ENCODE results near the gene TDO2.
A peak's percentile ranks its signal among the peaks of the same experiment; 100 is the strongest.
"Not testable (repeated sequence)": the region's sequence is repeated elsewhere in the genome, so short reads cannot be mapped to it uniquely, and the experiment has no call there.

TDO2 gene

GRCh38 chr4:155908187-155909139, 5.0 kb downstream of the TDO2 start:
- DNase-seq: no peak

GRCh38 chr4:155909615-155910226, 6.2 kb downstream of the TDO2 start:
- no peak for DNase-seq

GRCh38 chr4:155911905-155912304, 8.4 kb downstream of the TDO2 start:
- no peak for DNase-seq

- DNase-seq: no peak
These were observed 11.3 kb downstream of the TDO2 start for GRCh38 chr4:155914782-155915181.

- DNase-seq: no peak
These were observed 18.1 kb downstream of the TDO2 start for GRCh38 chr4:155921597-155921996.

GRCh38 chr4:155924637-155925036, 21.1 kb downstream of the TDO2 start:
- no peak for DNase-seq

- no peak for DNase-seq
These were observed 26.3 kb downstream of the TDO2 start for GRCh38 chr4:155929833-155930232.

- DNase-seq: no peak
These were observed 26.8 kb downstream of the TDO2 start for GRCh38 chr4:155930330-155930729.

- no peak for DNase-seq
These were observed 28.1 kb downstream of the TDO2 start for GRCh38 chr4:155931634-155932033.

- DNase-seq: not testable (repeated sequence)
These were observed 31.1 kb downstream of the TDO2 start for GRCh38 chr4:155934634-155935033.

GRCh38 chr4:155935389-155935986, 32.0 kb downstream of the TDO2 start:
- no peak for DNase-seq

GRCh38 chr4:155941085-155941790, 37.7 kb downstream of the TDO2 start:
- DNase-seq: no peak

- no peak for DNase-seq
These were observed 38.3 kb downstream of the TDO2 start for GRCh38 chr4:155941820-155942219.

- DNase-seq: no peak
These were observed 40.3 kb downstream of the TDO2 start for GRCh38 chr4:155943605-155944291.

GRCh38 chr4:155944516-155944915, 41.0 kb downstream of the TDO2 start:
- DNase-seq: no peak

- DNase-seq: no peak
These were observed 43.0 kb downstream of the TDO2 start for GRCh38 chr4:155946486-155946885.

GRCh38 chr4:155948541-155948940, 45.0 kb downstream of the TDO2 start:
- DNase-seq: no peak

- no peak for DNase-seq
These were observed 47.0 kb downstream of the TDO2 start for GRCh38 chr4:155950461-155950860.

GRCh38 chr4:155952501-155952901, 49.0 kb downstream of the TDO2 start:
- DNase-seq: no peak

- DNase-seq: peak; percentile 83
These were observed 49.9 kb downstream of the TDO2 start, which contains the start of gene CTSO for GRCh38 chr4:155953151-155954117. Gene CTSO (minus strand): TSS chr4:155953866. CDS start chr4:155953847, 19 bp downstream.

GRCh38 chr4:155954118-155954685, 50.7 kb downstream of the TDO2 start:
- no peak for DNase-seq

Measured in suppressor macrophage treated with lipopolysaccharide for 4 hours (primary cell).